ENCODE data around the gene FAM163B. TPM values are rescaled to one million over a fixed set of nuclear protein-coding genes. Genes with fewer than 3 reads are reported as not detected.

Gene FAM163B
- total RNA-seq, 2 donors from 2014 or later: not detected

DNA sequence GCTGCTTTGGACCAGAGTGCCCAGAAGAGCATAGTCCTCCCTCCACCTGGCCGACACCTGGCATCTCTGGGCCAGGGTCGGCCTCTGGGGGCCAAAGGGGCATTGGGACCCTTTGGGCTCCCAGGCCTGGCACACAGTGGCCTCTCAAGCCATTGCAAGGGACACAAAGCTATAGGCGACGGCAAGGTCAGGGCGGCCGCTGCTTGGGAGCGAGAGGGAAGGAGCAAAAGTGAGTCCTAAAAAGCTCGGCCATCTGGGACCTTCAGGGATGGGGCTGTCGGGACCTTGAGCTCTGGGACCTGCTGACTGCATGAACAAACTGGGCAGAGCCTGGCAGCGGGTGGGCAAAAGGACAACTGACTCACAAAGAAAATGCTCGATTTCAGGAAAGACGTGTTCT, 40.8 kb upstream of the FAM163B start:
- H3K27ac ChIP-seq (ENCODE audit: low read depth, low read length): no peak overlapping the region
- H3K9me3 ChIP-seq (ENCODE audit: control insufficient read depth, low read length): no peaks in the 10 kb centered on the region
- H3K9me3 Mint-ChIP-seq: no peaks in the 10 kb centered on the region
- H3K4me1 Mint-ChIP-seq: no peaks in the 10 kb centered on the region
- no peak overlapping the region for H3K27ac Mint-ChIP-seq
- TF ChIP-seq, protein P1, sequence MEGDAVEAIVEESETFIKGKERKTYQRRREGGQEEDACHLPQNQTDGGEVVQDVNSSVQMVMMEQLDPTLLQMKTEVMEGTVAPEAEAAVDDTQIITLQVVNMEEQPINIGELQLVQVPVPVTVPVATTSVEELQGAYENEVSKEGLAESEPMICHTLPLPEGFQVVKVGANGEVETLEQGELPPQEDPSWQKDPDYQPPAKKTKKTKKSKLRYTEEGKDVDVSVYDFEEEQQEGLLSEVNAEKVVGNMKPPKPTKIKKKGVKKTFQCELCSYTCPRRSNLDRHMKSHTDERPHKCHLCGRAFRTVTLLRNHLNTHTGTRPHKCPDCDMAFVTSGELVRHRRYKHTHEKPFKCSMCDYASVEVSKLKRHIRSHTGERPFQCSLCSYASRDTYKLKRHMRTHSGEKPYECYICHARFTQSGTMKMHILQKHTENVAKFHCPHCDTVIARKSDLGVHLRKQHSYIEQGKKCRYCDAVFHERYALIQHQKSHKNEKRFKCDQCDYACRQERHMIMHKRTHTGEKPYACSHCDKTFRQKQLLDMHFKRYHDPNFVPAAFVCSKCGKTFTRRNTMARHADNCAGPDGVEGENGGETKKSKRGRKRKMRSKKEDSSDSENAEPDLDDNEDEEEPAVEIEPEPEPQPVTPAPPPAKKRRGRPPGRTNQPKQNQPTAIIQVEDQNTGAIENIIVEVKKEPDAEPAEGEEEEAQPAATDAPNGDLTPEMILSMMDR (conservative IDR thresholded peaks at IDR 0.05): no peak
- H3K4me3 Mint-ChIP-seq: no peak overlapping the region
- DNase-seq: no peak
- no peaks in the 10 kb centered on the region for H3K27me3 Mint-ChIP-seq (ENCODE audit: insufficient read depth)
- no peak overlapping the region for H3K4me3 ChIP-seq (ENCODE audit: low read length)
- no peaks in the 10 kb centered on the region for H3K36me3 Mint-ChIP-seq (ENCODE audit: low read depth)
- no peaks in the 10 kb centered on the region for H3K4me1 ChIP-seq (ENCODE audit: control insufficient read depth, insufficient read depth, low read length)
- 91% methylated on average over 11 to 12 of the region's 12 CpGs for WGBS, 2 experiments (ENCODE audit: insufficient coverage in 1 of 2, insufficient read length in 1 of 2)
- H3K27me3 ChIP-seq (ENCODE audit: control insufficient read depth, insufficient read depth, low read length, poor library complexity, severe bottlenecking): no peaks in the 10 kb centered on the region
- H3K36me3 ChIP-seq (ENCODE audit: control insufficient read depth, insufficient read depth, low read length): no peaks in the 10 kb centered on the region
- no peak overlapping the region for H3K9ac ChIP-seq (ENCODE audit: extremely low read depth, low read length, poor library complexity, severe bottlenecking)

DNA sequence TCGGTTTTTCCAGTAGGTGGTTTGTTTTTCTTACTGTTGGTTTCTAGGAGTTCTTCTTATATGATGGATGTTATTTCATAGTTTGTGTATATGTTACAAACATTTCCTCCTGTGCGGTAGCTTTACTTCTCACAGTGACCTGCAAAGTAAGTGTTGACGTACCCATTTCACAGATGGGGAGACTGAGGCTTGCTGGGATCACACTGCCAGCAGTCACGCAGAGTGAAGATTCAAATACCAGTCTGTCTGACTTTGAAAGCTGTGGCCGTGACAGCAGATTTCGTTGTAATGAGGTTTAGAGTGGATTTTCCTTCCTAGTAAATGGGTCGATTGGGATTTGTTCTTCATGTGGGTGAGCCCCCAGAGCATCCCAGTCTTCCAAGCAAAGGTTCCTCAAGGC, 40.0 kb upstream of the FAM163B start:
- Histone ChIP-seq H3K9ac (ENCODE audit: extremely low read depth, low read length, poor library complexity, severe bottlenecking) (no peak overlapping the region), H3K4me3 (ENCODE audit: low read length) (no peak overlapping the region), H3K36me3 (ENCODE audit: control insufficient read depth, insufficient read depth, low read length) (no peaks in the 10 kb centered on the region), H3K4me1 (ENCODE audit: control insufficient read depth, insufficient read depth, low read length) (no peaks in the 10 kb centered on the region), H3K27me3 (ENCODE audit: control insufficient read depth, insufficient read depth, low read length, poor library complexity, severe bottlenecking) (no peaks in the 10 kb centered on the region), H3K9me3 (ENCODE audit: control insufficient read depth, low read length) (no peaks in the 10 kb centered on the region), H3K27ac (ENCODE audit: low read depth, low read length) (no peak overlapping the region)
- TF ChIP-seq, protein P1 (conservative IDR thresholded peaks at IDR 0.05): no peak
- Mint-ChIP-seq H3K4me3 (no peak overlapping the region), H3K27ac (no peak overlapping the region), H3K27me3 (ENCODE audit: insufficient read depth) (no peaks in the 10 kb centered on the region), H3K9me3 (no peaks in the 10 kb centered on the region), H3K36me3 (ENCODE audit: low read depth) (no peaks in the 10 kb centered on the region), H3K4me1 (no peaks in the 10 kb centered on the region)
- no peak for DNase-seq
- WGBS, 2 experiments (ENCODE audit: insufficient coverage in 1 of 2, insufficient read length in 1 of 2): 86 to 89% methylated on average over 6 to 7 of the region's 7 CpGs

DNA sequence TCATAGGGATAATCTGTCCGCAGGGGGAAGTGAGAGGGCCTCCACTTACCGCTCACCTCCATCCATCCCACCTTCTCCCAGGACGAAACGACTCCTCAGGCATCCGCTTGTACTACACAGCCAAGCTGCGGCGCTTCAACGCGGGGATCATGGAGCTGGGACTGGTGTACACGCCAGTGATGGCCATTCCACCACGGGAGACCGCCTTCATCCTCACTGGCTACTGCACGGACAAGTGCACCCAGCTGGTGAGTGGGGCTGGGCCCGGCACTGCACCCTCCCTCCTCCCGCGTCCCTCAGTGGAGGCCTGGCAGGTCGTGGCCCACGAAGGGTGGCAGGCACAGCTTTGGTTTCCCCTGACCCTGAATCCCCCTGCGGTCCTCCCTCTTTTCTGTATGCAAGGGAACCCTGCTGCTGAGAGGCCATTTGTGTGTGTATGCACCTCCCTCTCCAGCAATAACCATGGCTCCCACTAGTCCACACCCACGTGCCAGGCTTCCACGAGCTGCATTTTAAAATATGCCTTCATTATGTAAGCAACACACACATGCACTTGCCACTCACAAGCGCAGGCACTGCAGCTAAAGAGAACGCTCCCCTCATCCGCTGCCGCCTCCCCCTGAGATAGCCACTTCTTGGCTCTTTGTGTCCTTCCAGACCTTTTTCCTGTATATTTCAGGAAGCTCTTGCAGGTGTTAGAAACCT, 38.7 kb upstream of the FAM163B start:
- Histone ChIP-seq H3K27ac (ENCODE audit: low read depth, low read length) (no peak overlapping the region), H3K9ac (ENCODE audit: extremely low read depth, low read length, poor library complexity, severe bottlenecking) (no peak overlapping the region), H3K9me3 (ENCODE audit: control insufficient read depth, low read length) (no peaks in the 10 kb centered on the region), H3K4me1 (ENCODE audit: control insufficient read depth, insufficient read depth, low read length) (no peaks in the 10 kb centered on the region), H3K27me3 (ENCODE audit: control insufficient read depth, insufficient read depth, low read length, poor library complexity, severe bottlenecking) (no peaks in the 10 kb centered on the region), H3K36me3 (ENCODE audit: control insufficient read depth, insufficient read depth, low read length) (no peaks in the 10 kb centered on the region), H3K4me3 (ENCODE audit: low read length) (no peak overlapping the region)
- TF ChIP-seq, protein P1 (conservative IDR thresholded peaks at IDR 0.05): no peak
- no peak for DNase-seq
- Mint-ChIP-seq H3K27me3 (ENCODE audit: insufficient read depth) (no peaks in the 10 kb centered on the region), H3K27ac (no peak overlapping the region), H3K9me3 (no peaks in the 10 kb centered on the region), H3K4me1 (no peaks in the 10 kb centered on the region), H3K4me3 (no peak overlapping the region), H3K36me3 (ENCODE audit: low read depth) (no peaks in the 10 kb centered on the region)
- 88 to 94% methylated on average over 15 to 25 of the region's 25 CpGs for WGBS, 2 experiments (ENCODE audit: insufficient coverage in 1 of 2, insufficient read length in 1 of 2)

Data from endodermal cell (in vitro differentiated cells).